ENCODE measurements around the gene FHAD1.

Gene FHAD1

GRCh38 chr1:15350151-15350550 is 103.1 kb downstream of the FHAD1 start:
- intact Hi-C loops (cut with DNase I): no loop called here
- peak in 2 of 42 donors; percentile 13 to 30 for DNase-seq

GRCh38 chr1:15350551-15351200 is 103.7 kb downstream of the FHAD1 start:
- intact Hi-C loops (cut with DNase I): no loop called here
- no peak for DNase-seq

GRCh38 chr1:15351310-15351709 is 104.3 kb downstream of the FHAD1 start:
- no peak for DNase-seq
- intact Hi-C loops (cut with DNase I): no loop called here

GRCh38 chr1:15352128-15352957 is 105.3 kb downstream of the FHAD1 start:
- DNase-seq: no peak
- intact Hi-C loops (cut with DNase I): no loop called here

- no peak for DNase-seq
- intact Hi-C loops (cut with DNase I): no loop called here
Measured at GRCh38 chr1:15353839-15354579, 107.0 kb downstream of the FHAD1 start.

- intact Hi-C loops (cut with DNase I): no loop called here
- DNase-seq: no peak
Measured at GRCh38 chr1:15354580-15354965, 107.5 kb downstream of the FHAD1 start.

GRCh38 chr1:15355968-15356625 is 109.1 kb downstream of the FHAD1 start:
- intact Hi-C loops (cut with DNase I): no loop called here

GRCh38 chr1:15357612-15358207 is 110.7 kb downstream of the FHAD1 start:
- DNase-seq: no peak
- intact Hi-C loops (cut with DNase I): no loop called here

More at GRCh38 chr1:15355968-15356625, 109.1 kb downstream of the FHAD1 start:
- no peak for DNase-seq

GRCh38 chr1:15358565-15359133 is 111.6 kb downstream of the FHAD1 start:
- no peak for DNase-seq
- intact Hi-C loops (cut with DNase I): no loop called here

- intact Hi-C loops (cut with DNase I): no loop called here
- no peak for DNase-seq
Measured at GRCh38 chr1:15360700-15361099, 113.7 kb downstream of the FHAD1 start.

- intact Hi-C loops (cut with DNase I): no loop called here
Measured at GRCh38 chr1:15362096-15362736, 115.2 kb downstream of the FHAD1 start.

GRCh38 chr1:15362737-15363128 is 115.7 kb downstream of the FHAD1 start:
- intact Hi-C loops (cut with DNase I): no loop called here
- no peak for DNase-seq

More at GRCh38 chr1:15362096-15362736, 115.2 kb downstream of the FHAD1 start:
- no peak for DNase-seq

- intact Hi-C loops (cut with DNase I): no loop called here
- no peak for DNase-seq
Measured at GRCh38 chr1:15364740-15365139, 117.7 kb downstream of the FHAD1 start.

- intact Hi-C loops (cut with DNase I): no loop called here
- no peak for DNase-seq
Measured at GRCh38 chr1:15368888-15369287, 121.9 kb downstream of the FHAD1 start.

- DNase-seq: no peak
- intact Hi-C loops (cut with DNase I): no loop called here
Measured at GRCh38 chr1:15370268-15370667, 123.2 kb downstream of the FHAD1 start.

- intact Hi-C loops (cut with DNase I): no loop called here
- peak in 36 of 42 donors; percentile 7 to 76 (median 44) for DNase-seq
Measured at GRCh38 chr1:15370781-15371520, 123.9 kb downstream of the FHAD1 start.

Data from head of caudate nucleus (tissue), 42 donors.